K562 (cell line): Measurements from ENCODE around the gene SEC14L1. TPM values are rescaled to one million over a fixed set of nuclear protein-coding genes. Genes with fewer than 3 reads are reported as not detected.

Source experiments
- ARHGAP35 ChIP-seq: fragments of 450-650 bp; IDR thresholded peaks from 2 replicates; pipeline ENCODE4 v1.6.1; 2018; ENCODE audit not compliant: partially characterized antibody
- CHD2 ChIP-seq: IDR thresholded peaks from 2 replicates; pipeline ENCODE4 v1.6.1; 2011; ENCODE audit warnings: low read depth, low read length
- CXXC5 ChIP-seq: fragments of 250-450 bp; sonication (Bioruptor Pico); IDR thresholded peaks from 2 replicates; pipeline ENCODE4 v1.8.0; 2022; ENCODE audit warnings: inconsistent platforms, mild to moderate bottlenecking, moderate library complexity
- FOXJ3 ChIP-seq: sonication (generic); formaldehyde crosslinking; IDR thresholded peaks from 2 replicates; pipeline ENCODE4 v1.4.0; 2020; ENCODE audit warnings: mild to moderate bottlenecking, missing genetic modification reagents
- L3MBTL2 ChIP-seq: fragments of 450-650 bp; IDR thresholded peaks from 2 replicates; pipeline ENCODE4 v1.6.1; 2016; ENCODE audit warnings: mild to moderate bottlenecking, moderate library complexity
- MXD1 ChIP-seq: fragments of 250-450 bp; sonication (Bioruptor Pico); IDR thresholded peaks from 2 replicates; pipeline ENCODE4 v1.8.0; 2021; ENCODE audit warnings: borderline replicate concordance, mild to moderate bottlenecking, moderate library complexity; ENCODE audit not compliant: poor library complexity, severe bottlenecking
- NR2C2 ChIP-seq, 2 experiments: fragments of 200-800 bp in 1 of 2; sonication (Bioruptor generic) in 1 of 2; sonication (generic) in 1 of 2; formaldehyde crosslinking in 1 of 2; IDR thresholded peaks; 2 replicates each; pipeline versions ENCODE4 v1.6.1 to v1.8.0; 2016 to 2022; ENCODE audit warnings: mild to moderate bottlenecking in 1 of 2, missing compliant biosample characterization in 1 of 2, missing genetic modification characterization in 1 of 2, missing genetic modification reagents in 1 of 2
- NR4A1 ChIP-seq, 2 experiments: fragments of 250-450 bp in 1 of 2; fragments of 450-650 bp in 1 of 2; sonication (Bioruptor Pico) in 1 of 2; IDR thresholded peaks; 2 replicates each; pipeline versions ENCODE4 v1.4.0 to v1.6.1; 2016 to 2020; ENCODE audit warnings: mild to moderate bottlenecking in 2 of 2, missing compliant biosample characterization in 1 of 2, missing genetic modification characterization in 1 of 2, moderate library complexity in 1 of 2
- SMARCA4 ChIP-seq: fragments of 450-650 bp; IDR thresholded peaks from 2 replicates; pipeline ENCODE4 v1.6.1; 2016
- TARDBP ChIP-seq: fragments of 450-650 bp; IDR thresholded peaks from 2 replicates; pipeline ENCODE4 v1.6.1; 2016
- TCF3 ChIP-seq: sonication (generic); formaldehyde crosslinking; IDR thresholded peaks from 2 replicates; pipeline ENCODE4 v1.4.0; 2020; ENCODE audit warnings: mild to moderate bottlenecking, missing genetic modification reagents
- TEAD4 ChIP-seq, 2 experiments: sonication (generic) in 1 of 2; formaldehyde crosslinking in 1 of 2; IDR thresholded peaks; 2 replicates each; pipeline versions ENCODE4 v1.6.1 to v1.8.0; 2012 to 2022; ENCODE audit warnings: borderline replicate concordance in 1 of 2, inconsistent platforms in 1 of 2, low read length in 1 of 2, mild to moderate bottlenecking in 1 of 2, missing genetic modification reagents in 1 of 2
- TRIM28 ChIP-seq: fragments of 450-650 bp; IDR thresholded peaks from 2 replicates; pipeline ENCODE4 v1.6.1; 2017
- VEZF1 ChIP-seq: fragments of 200-800 bp; sonication (Bioruptor generic); IDR thresholded peaks from 2 replicates; pipeline ENCODE4 v1.6.1; 2017; ENCODE audit warnings: missing genetic modification characterization, missing compliant biosample characterization
- ZBTB33 ChIP-seq: sonication (generic); formaldehyde crosslinking; IDR thresholded peaks from 2 replicates; pipeline ENCODE4 v1.8.1; 2023; ENCODE audit warnings: mild to moderate bottlenecking, missing genetic modification reagents
- ZNF197 ChIP-seq: fragments of 200-800 bp; sonication (Bioruptor generic); IDR thresholded peaks from 2 replicates; pipeline ENCODE4 v1.6.1; 2016; ENCODE audit warnings: low read depth, missing genetic modification characterization, missing compliant biosample characterization
- ZNF217 ChIP-seq: sonication (generic); formaldehyde crosslinking; IDR thresholded peaks from 2 replicates; pipeline ENCODE4 v1.8.0; 2022; ENCODE audit warnings: mild to moderate bottlenecking, missing genetic modification reagents
- ZNF584 ChIP-seq: fragments of 200-800 bp; sonication (Bioruptor generic); IDR thresholded peaks from 2 replicates; pipeline ENCODE4 v1.6.1; 2016; ENCODE audit warnings: low read depth, mild to moderate bottlenecking, missing genetic modification characterization, missing compliant biosample characterization
- polyA plus RNA-seq, 8 experiments: library from polyadenylated mRNA; depleted of rRNA in 4 of 8; stranded (reverse) in 5 of 8; unstranded in 3 of 8; fragments of >200 nt; fragmentation: Nextera tagmentation in 2 of 8; fragmentation: Illumina TruSeq in 1 of 8; extraction: Ambion mirVana in 2 of 8; extraction: Trizol in 1 of 8; gene quantifications; 2 replicates each; pipeline versions ENCODE4 v1.2.1 to v1.2.3, GENCODE V29; 2011 to 2014; ENCODE audit warnings: inconsistent platforms in 1 of 8, missing spikeins in 1 of 8
- total RNA-seq, 7 experiments: library from RNA; depleted of rRNA in 6 of 7; stranded (reverse); fragments of >200 nt in 6 of 7; fragmentation: Illumina TruSeq in 2 of 7; extraction: Trizol in 2 of 7; gene quantifications; 2 replicates each; pipeline versions ENCODE4 v1.2.1 to v1.2.3, GENCODE V29; 2011 to 2021; ENCODE audit warnings: low replicate concordance in 1 of 7
- TF ChIP-seq, protein P1 (sequence below): fragments of 250-450 bp; sonication (Bioruptor Pico); IDR thresholded peaks from 2 replicates; pipeline ENCODE4 v1.5.0; 2020; ENCODE audit warnings: mild to moderate bottlenecking, borderline replicate concordance
- TF ChIP-seq, protein P2 (sequence below): sonication (generic); formaldehyde crosslinking; IDR thresholded peaks from 2 replicates; pipeline ENCODE4 v1.8.0; 2022; ENCODE audit warnings: mild to moderate bottlenecking, missing genetic modification reagents

The SEC14L1 gene
- total and polyA plus RNA-seq, 9 of the 15 experiments (the other 6 are each of a cell fraction or from before 2014, with no cell fraction given): 3.1 to 39.7 (median 15.2) TPM

- TF ChIP-seq NR4A1 (CRISPR knock-in tag; IDR thresholded peaks at IDR 0.05) (peak; percentile 26; the same call in 1 of the 2 replicates), NR4A1 (tag; IDR thresholded peaks at IDR 0.05) (peak; percentile 93), TCF3 (no peak), NR2C2 (CRISPR knock-in tag; IDR thresholded peaks at IDR 0.05) (no peak), NR2C2 (tag; IDR thresholded peaks at IDR 0.05) (no peak; the same call in 1 of the 2 replicates), ZNF217 (no peak), MXD1 (CRISPR knock-in tag) (no peak), ARHGAP35 (no peak), TARDBP (no peak), FOXJ3 (CRISPR knock-in tag) (no peak), TRIM28 (no peak), L3MBTL2 (no peak), ZNF584 (peak; percentile 87), ZNF197 (CRISPR knock-in tag) (peak; percentile 86), CHD2 (no peak), VEZF1 (CRISPR knock-in tag) (peak; percentile 41), CXXC5 (CRISPR knock-in tag) (peak; percentile 77), TEAD4 (IDR thresholded peaks at IDR 0.05; ENCODE audit: low read length) (no peak), TEAD4 (CRISPR knock-in tag; IDR thresholded peaks at IDR 0.05; ENCODE audit: borderline replicate concordance) (no peak), SMARCA4 (no peak), ZBTB33 (no peak)
- TF ChIP-seq, protein P1, sequence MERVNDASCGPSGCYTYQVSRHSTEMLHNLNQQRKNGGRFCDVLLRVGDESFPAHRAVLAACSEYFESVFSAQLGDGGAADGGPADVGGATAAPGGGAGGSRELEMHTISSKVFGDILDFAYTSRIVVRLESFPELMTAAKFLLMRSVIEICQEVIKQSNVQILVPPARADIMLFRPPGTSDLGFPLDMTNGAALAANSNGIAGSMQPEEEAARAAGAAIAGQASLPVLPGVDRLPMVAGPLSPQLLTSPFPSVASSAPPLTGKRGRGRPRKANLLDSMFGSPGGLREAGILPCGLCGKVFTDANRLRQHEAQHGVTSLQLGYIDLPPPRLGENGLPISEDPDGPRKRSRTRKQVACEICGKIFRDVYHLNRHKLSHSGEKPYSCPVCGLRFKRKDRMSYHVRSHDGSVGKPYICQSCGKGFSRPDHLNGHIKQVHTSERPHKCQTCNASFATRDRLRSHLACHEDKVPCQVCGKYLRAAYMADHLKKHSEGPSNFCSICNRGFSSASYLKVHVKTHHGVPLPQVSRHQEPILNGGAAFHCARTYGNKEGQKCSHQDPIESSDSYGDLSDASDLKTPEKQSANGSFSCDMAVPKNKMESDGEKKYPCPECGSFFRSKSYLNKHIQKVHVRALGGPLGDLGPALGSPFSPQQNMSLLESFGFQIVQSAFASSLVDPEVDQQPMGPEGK: 0 out of 2 replicates have a peak, but pooled peaks have one; percentile 68
- TF ChIP-seq, protein P2, sequence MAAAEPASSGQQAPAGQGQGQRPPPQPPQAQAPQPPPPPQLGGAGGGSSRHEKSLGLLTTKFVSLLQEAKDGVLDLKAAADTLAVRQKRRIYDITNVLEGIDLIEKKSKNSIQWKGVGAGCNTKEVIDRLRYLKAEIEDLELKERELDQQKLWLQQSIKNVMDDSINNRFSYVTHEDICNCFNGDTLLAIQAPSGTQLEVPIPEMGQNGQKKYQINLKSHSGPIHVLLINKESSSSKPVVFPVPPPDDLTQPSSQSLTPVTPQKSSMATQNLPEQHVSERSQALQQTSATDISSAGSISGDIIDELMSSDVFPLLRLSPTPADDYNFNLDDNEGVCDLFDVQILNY: no peak
Measured at GRCh38 chr17:77109159-77109759, 31.5 kb upstream of the SEC14L1 start (continued).
